Measurements from ENCODE around the gene APIP.

GRCh38 chr11:34944692-34945091 is 28.5 kb upstream of the APIP start:
- TF ChIP-seq TEAD4 (IDR thresholded peaks at IDR 0.05): no peak
- TF ChIP-seq EP300 (IDR thresholded peaks at IDR 0.05; ENCODE audit: borderline replicate concordance): no peak
- no peak for TF ChIP-seq NFIC (IDR thresholded peaks at IDR 0.05)
- TF ChIP-seq RAD21 (IDR thresholded peaks at IDR 0.05; ENCODE audit: low read depth): no peak
- TF ChIP-seq YY1 (IDR thresholded peaks at IDR 0.05; ENCODE audit: low read depth): no peak
- TF ChIP-seq TCF12 (IDR thresholded peaks at IDR 0.05; ENCODE audit: low read depth): no peak
- no peak for TF ChIP-seq REST (IDR thresholded peaks at IDR 0.05; ENCODE audit: low read depth)
- no peak for TF ChIP-seq MAX (IDR thresholded peaks at IDR 0.05)
- no peak for TF ChIP-seq CREB1 (IDR thresholded peaks at IDR 0.05; ENCODE audit: low read depth)
- TF ChIP-seq CEBPB (IDR thresholded peaks at IDR 0.05): no peak
- no peak for TF ChIP-seq USF1 (IDR thresholded peaks at IDR 0.05)

All from Ishikawa (cell line).